Activated naive CD8-positive, alpha-beta T cell treated with anti-CD3 and anti-CD28 coated beads, Interleukin-2, amount 50 U/mL, for 24 hours (primary cell): ENCODE results near the gene LMNTD2.

Source experiments
- ATAC-seq: fragments of 150-1000 bp; cut with Tn5 transposase; one replicate; pipeline ENCODE4 v1.10.0; 2021
- DNase-seq: peaks from one replicate; pipeline ENCODE4 v3.0.0; 2021
- H3K27ac Mint-ChIP-seq: one replicate; pipeline ENCODE4 v1.8.0; 2021; ENCODE audit warnings: mild to moderate bottlenecking, mixed read lengths
- H3K27me3 Mint-ChIP-seq: one replicate; pipeline ENCODE4 v1.8.0; 2021; ENCODE audit warnings: mixed read lengths
- H3K36me3 Mint-ChIP-seq: one replicate; pipeline ENCODE4 v1.8.0; 2021; ENCODE audit warnings: low read depth, mixed read lengths
- H3K4me1 Mint-ChIP-seq: one replicate; pipeline ENCODE4 v1.8.0; 2021; ENCODE audit warnings: mixed read lengths
- H3K4me3 Mint-ChIP-seq: one replicate; pipeline ENCODE4 v1.8.0; 2021; ENCODE audit warnings: mild to moderate bottlenecking, moderate library complexity, mixed read lengths
- H3K9me3 Mint-ChIP-seq: one replicate; pipeline ENCODE4 v1.8.0; 2021; ENCODE audit warnings: mixed read lengths

Gene LMNTD2

GRCh38 chr11:538431-539051 lies 22.0 kb downstream of the LMNTD2 start:
- no peaks in the 10 kb centered on the region for H3K9me3 Mint-ChIP-seq
- H3K27me3 Mint-ChIP-seq, result no peaks in the 10 kb centered on the region
- H3K27ac Mint-ChIP-seq, result no peak overlapping the region
- H3K36me3 Mint-ChIP-seq, result no peaks in the 10 kb centered on the region
- DNase-seq (no peak), ATAC-seq (no peak)
- H3K4me1 Mint-ChIP-seq, result peaks cover 17% of the 10 kb centered on the region
- peak overlapping the region; percentile 61 for H3K4me3 Mint-ChIP-seq

DNA sequence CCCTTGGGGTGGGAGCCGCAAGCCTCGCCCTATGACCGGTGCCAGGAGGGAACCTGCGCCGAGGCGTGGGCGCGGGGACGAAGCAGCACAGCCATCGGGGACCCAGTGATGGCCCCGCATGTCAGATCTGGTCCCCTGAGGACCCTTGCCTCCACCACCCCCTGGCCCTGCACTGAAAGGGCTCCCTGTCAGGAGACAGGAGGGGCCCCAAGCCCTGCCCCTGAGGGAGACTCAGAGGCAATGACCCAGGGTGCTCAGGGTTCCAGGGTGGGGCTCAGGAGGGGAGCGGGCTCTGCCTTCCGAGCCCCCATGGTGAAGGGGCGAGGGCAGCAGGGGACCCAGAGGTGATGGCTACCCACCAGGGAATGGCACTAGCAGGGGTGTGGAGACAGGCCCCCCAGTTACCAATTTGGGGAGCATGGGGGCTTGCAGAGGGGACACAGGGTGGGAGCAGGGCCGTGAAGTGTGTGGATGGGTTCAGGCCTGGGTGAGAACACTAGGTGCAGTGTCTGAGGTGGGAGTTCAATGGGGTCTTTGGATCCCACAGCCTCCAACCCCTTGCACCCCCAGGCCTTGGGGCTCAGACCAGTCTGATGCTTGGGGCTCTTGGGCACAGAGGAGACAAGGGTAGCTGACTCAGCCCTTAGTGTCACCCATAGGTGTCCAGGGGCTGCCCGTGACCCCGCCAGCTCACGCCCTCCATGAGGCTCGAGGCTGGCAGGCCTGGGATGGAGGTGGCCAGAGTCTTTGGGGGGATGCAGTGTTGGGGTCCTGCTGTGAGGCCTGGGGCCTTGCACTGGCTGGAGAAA lies 22.7 kb downstream of the LMNTD2 start:
- H3K4me3 Mint-ChIP-seq, result peak overlapping the region; percentile 90
- ATAC-seq (no peak), DNase-seq (no peak)
- H3K36me3 Mint-ChIP-seq, result no peaks in the 10 kb centered on the region
- H3K27me3 Mint-ChIP-seq, result no peaks in the 10 kb centered on the region
- H3K27ac Mint-ChIP-seq, result peak overlapping the region; percentile 69
- peaks cover 17% of the 10 kb centered on the region for H3K4me1 Mint-ChIP-seq
- no peaks in the 10 kb centered on the region for H3K9me3 Mint-ChIP-seq

GRCh38 chr11:536841-537621 lies 23.5 kb downstream of the LMNTD2 start, which contains the start of gene LRRC56:
Gene LRRC56 (plus strand): TSS chr11:537527. CDS start chr11:540685, 3,158 bp downstream.
- H3K9me3 Mint-ChIP-seq, result no peaks in the 10 kb centered on the region
- H3K27ac Mint-ChIP-seq, result peak within 1 kb of the TSS; percentile 92
- H3K27me3 Mint-ChIP-seq, result no peaks in the 10 kb centered on the region
- ATAC-seq (peak; percentile 44), DNase-seq (peak; percentile 92)
- peaks cover under 1% of the 10 kb centered on the region for H3K36me3 Mint-ChIP-seq
- H3K4me1 Mint-ChIP-seq, result peaks cover 17% of the 10 kb centered on the region
- H3K4me3 Mint-ChIP-seq, result peak within 1 kb of the TSS; percentile 90

GRCh38 chr11:535519-536454 lies 24.8 kb downstream of the LMNTD2 start, which contains the start of gene HRAS:
Gene HRAS (minus strand): TSS chr11:535576.
- Mint-ChIP-seq H3K27ac (peak within 1 kb of the TSS; percentile 92), H3K36me3 (peaks cover 2% of the 10 kb centered on the region), H3K9me3 (no peaks in the 10 kb centered on the region), H3K27me3 (no peaks in the 10 kb centered on the region), H3K4me1 (peaks cover 17% of the 10 kb centered on the region), H3K4me3 (peak within 1 kb of the TSS; percentile 90)
- DNase-seq (peak; percentile 98), ATAC-seq (peak; percentile 90)

DNA sequence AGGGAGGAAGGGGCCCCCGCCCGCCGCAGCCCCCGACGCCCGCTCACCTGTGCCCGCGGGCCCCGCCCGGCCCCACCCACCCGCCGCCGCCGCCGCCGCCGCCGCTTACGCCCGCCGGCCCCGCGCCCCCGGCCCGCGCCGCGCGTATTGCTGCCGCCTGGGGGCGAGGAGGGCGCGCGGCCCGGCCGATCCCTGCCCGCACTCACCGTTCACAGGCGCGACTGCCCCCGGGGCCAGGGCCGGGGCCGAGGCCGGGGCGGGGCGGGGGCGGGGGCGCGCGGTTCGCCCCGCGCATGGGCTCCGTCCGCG lies 25.4 kb downstream of the LMNTD2 start:
- no peaks in the 10 kb centered on the region for H3K9me3 Mint-ChIP-seq
- H3K27me3 Mint-ChIP-seq, result no peaks in the 10 kb centered on the region
- H3K27ac Mint-ChIP-seq, result no peak overlapping the region
- peaks cover 17% of the 10 kb centered on the region for H3K4me1 Mint-ChIP-seq
- DNase-seq (no peak), ATAC-seq (peak; percentile 4)
- no peak overlapping the region for H3K4me3 Mint-ChIP-seq
- peaks cover 2% of the 10 kb centered on the region for H3K36me3 Mint-ChIP-seq

DNA sequence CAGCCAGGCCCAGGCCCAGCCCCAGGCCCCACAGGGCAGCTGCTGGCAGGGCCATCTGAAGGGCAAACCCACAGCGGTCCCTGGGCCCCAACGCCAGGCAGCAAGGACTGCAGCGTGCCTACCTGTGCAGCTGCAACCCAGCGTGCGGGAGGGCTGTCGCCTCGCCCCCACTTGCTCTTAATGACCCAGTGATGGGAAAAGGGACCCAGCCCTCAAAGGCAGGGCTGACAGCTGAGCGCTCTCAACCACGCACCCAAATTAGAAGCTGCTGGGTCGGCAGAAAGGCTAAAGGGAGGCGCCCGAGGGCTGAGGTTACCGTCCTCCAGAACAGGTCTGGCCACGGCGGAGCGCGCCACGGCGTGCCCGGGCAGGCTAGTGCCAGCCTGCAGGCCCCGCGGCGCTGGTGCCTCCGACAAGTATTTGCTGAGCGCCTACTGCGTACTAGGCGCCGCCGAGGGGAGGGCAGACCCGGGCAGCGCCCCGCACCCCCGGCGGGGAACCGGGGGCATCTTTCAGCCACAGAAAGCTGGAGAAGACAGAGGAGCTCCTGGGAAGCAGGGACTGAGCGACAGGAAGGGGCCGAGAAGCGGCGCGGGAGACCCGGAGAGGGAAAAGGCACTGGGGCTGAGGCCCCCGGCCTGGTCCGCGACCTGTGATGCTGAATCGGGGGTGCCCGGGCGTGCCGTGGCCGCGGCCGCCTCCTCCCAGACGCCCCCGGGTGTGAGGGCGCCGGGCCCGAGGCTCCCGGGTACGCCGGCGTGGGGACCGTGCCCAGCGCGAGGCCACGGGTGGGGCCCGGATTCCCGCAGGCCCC lies 25.9 kb downstream of the LMNTD2 start:
- peaks cover 2% of the 10 kb centered on the region for H3K36me3 Mint-ChIP-seq
- ATAC-seq (peak; percentile 0), DNase-seq (peak; percentile 41)
- no peaks in the 10 kb centered on the region for H3K9me3 Mint-ChIP-seq
- H3K4me1 Mint-ChIP-seq, result peaks cover 17% of the 10 kb centered on the region
- no peak overlapping the region for H3K27ac Mint-ChIP-seq
- no peaks in the 10 kb centered on the region for H3K27me3 Mint-ChIP-seq
- peak overlapping the region; percentile 74 for H3K4me3 Mint-ChIP-seq

- Mint-ChIP-seq H3K9me3 (no peaks in the 10 kb centered on the region), H3K27me3 (no peaks in the 10 kb centered on the region), H3K4me1 (peaks cover 16% of the 10 kb centered on the region), H3K36me3 (peaks cover 2% of the 10 kb centered on the region), H3K27ac (no peak overlapping the region), H3K4me3 (peak overlapping the region; percentile 74)
- DNase-seq, result no peak
- ATAC-seq, result no peak
Measured at GRCh38 chr11:533586-534395, 26.7 kb downstream of the LMNTD2 start.

DNA sequence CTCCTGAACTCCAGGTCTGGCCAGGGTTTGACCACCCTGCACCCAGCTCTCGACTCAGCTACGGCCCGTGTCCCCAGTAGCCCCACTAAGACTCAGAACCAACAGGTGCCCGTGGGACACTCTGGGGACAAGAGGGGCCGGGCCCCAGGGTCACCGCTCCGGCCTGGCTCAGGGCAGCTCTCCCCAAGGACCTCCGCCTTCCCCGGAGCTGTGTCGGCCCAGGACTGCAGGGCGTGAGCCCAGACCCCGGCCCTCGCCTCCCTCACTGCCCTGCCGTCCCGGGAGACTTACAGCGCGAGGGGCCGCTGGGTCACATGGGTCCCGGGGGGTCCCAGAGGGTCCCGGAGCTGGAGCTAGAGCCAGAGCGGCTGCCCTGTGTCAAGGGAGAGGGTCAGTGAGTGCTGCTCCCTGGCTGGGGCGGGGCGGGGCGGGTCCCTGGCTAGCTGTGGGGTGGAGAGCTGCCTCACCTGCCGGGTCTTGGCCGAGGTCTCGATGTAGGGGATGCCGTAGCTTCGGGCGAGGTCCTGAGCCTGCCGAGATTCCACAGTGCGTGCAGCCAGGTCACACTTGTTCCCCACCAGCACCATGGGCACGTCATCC lies 27.5 kb downstream of the LMNTD2 start:
- no peak for DNase-seq
- H3K27me3 Mint-ChIP-seq, result no peaks in the 10 kb centered on the region
- no peak for ATAC-seq
- H3K9me3 Mint-ChIP-seq, result no peaks in the 10 kb centered on the region
- H3K4me3 Mint-ChIP-seq, result no peak overlapping the region
- H3K4me1 Mint-ChIP-seq, result peaks cover 13% of the 10 kb centered on the region
- H3K27ac Mint-ChIP-seq, result no peak overlapping the region
- peaks cover 2% of the 10 kb centered on the region for H3K36me3 Mint-ChIP-seq

GRCh38 chr11:532527-532985 lies 28.0 kb downstream of the LMNTD2 start:
- H3K9me3 Mint-ChIP-seq, result no peaks in the 10 kb centered on the region
- peaks cover 2% of the 10 kb centered on the region for H3K36me3 Mint-ChIP-seq
- no peak overlapping the region for H3K4me3 Mint-ChIP-seq
- no peaks in the 10 kb centered on the region for H3K27me3 Mint-ChIP-seq
- DNase-seq, result no peak
- peaks cover 9% of the 10 kb centered on the region for H3K4me1 Mint-ChIP-seq
- H3K27ac Mint-ChIP-seq, result no peak overlapping the region
- ATAC-seq, result no peak

- Mint-ChIP-seq H3K9me3 (no peaks in the 10 kb centered on the region), H3K4me3 (no peak overlapping the region), H3K27me3 (no peaks in the 10 kb centered on the region), H3K27ac (no peak overlapping the region), H3K4me1 (peaks cover 5% of the 10 kb centered on the region), H3K36me3 (peaks cover 2% of the 10 kb centered on the region)
- ATAC-seq, result no peak
- no peak for DNase-seq
Measured at GRCh38 chr11:531919-532526, 28.5 kb downstream of the LMNTD2 start.

DNA sequence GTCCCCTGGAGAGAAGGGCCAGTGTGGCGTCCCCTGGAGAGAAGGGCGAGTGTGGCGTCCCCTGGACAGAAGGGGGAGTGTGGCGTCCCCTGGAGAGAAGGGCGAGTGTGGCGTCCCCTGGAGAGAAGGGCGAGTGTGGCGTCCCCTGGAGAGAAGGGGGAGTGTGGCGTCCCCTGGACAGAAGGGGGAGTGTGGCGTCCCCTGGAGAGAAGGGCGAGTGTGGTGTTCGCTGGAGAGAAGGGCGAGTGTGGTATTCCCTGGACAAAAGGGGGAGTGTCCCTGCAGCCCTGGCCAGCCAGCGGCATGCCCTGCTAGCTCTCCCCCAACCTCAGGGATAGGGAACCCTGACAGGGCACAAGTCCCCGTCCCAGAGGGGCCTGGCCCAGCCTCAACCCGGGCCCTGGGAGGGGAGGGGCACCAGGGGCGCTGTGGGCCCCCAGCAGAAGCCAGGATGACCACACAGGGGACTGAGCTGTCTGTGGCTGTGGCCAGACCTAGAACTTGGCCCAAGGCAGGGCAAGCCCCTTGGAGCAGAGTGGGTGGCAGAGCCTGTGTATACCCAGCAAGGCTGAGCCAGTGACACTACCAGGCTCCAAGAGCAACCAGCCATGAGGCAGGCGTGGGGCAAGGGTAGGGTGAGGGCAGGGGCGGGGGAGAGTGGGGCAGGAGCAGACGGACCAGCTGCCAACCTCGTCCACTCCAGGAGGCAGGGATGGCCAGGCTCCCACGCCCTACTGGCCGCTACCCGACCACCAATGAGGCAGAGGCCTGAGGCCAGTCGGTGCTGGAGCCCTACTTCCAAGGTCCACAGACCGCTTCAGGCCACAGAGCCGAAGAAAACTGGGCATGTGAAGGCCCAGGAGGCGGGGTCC lies 29.3 kb downstream of the LMNTD2 start:
- no peaks in the 10 kb centered on the region for H3K9me3 Mint-ChIP-seq
- DNase-seq (no peak), ATAC-seq (no peak)
- no peaks in the 10 kb centered on the region for H3K27me3 Mint-ChIP-seq
- peaks cover 2% of the 10 kb centered on the region for H3K4me1 Mint-ChIP-seq
- H3K36me3 Mint-ChIP-seq, result peaks cover 2% of the 10 kb centered on the region
- H3K4me3 Mint-ChIP-seq, result no peak overlapping the region
- no peak overlapping the region for H3K27ac Mint-ChIP-seq
